ENCODE results near the gene CPSF3. TPM values are rescaled to one million over a fixed set of nuclear protein-coding genes. Genes with fewer than 3 reads are reported as not detected.
"Not testable (repeated sequence)": the region's sequence is repeated elsewhere in the genome, so short reads cannot be mapped to it uniquely, and the experiment has no call there.

Gene CPSF3
- total and polyA plus RNA-seq, 5 donors, result 13.1 to 19.7 (median 15.1) TPM

DNA sequence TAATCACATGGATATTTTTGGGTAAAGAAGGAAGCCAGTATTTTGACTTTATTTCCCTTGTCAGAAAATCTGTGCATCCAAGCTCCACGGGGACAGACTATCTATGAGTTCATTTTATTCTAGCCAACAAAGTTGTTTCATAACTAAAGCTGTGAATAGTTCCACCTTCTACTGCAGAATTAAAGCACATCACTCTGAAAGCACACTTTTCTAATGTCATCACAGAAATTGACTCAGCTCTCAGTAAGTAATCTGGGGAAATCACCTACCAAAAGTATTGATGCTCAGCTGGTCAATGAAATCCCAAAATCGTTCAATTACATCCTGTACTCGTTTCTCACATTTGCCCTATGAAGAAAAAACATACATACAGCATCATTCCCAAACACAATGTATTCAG, 70.0 kb downstream of the CPSF3 start:
- DNase-seq (no peak), ATAC-seq (no peak)
- Histone ChIP-seq H3K27ac (ENCODE audit: low read length) (no peak overlapping the region), H3K4me1 (ENCODE audit: control insufficient read depth, insufficient read depth, low read length) (no peaks in the 10 kb centered on the region), H3K4me3 (ENCODE audit: low read length) (no peak overlapping the region), H3K9me3 (ENCODE audit: control insufficient read depth, low read length) (no peaks in the 10 kb centered on the region), H3K27me3 (ENCODE audit: control insufficient read depth, insufficient read depth) (no peaks in the 10 kb centered on the region)
- intact Hi-C loops (cut with DNase I), result no loop called here
- 77% methylated on average over 3 of the region's 3 CpGs for WGBS

GRCh38 chr2:9494081-9494480, 70.6 kb downstream of the CPSF3 start:
- ATAC-seq (no peak), DNase-seq (no peak)
- no peaks in the 10 kb centered on the region for H3K27me3 ChIP-seq (ENCODE audit: control insufficient read depth, insufficient read depth)
- H3K9me3 ChIP-seq (ENCODE audit: control insufficient read depth, low read length), result no peaks in the 10 kb centered on the region
- no peak overlapping the region for H3K4me3 ChIP-seq (ENCODE audit: low read length)
- no peaks in the 10 kb centered on the region for H3K4me1 ChIP-seq (ENCODE audit: control insufficient read depth, insufficient read depth, low read length)
- intact Hi-C loops (cut with DNase I), result no loop called here
- H3K27ac ChIP-seq (ENCODE audit: low read length), result no peak overlapping the region
- WGBS, result 86% methylated on average over 1 of the region's 1 CpG

GRCh38 chr2:9497017-9497416, 73.6 kb downstream of the CPSF3 start:
- ATAC-seq, result no peak
- H3K4me1 ChIP-seq (ENCODE audit: control insufficient read depth, insufficient read depth, low read length), result no peaks in the 10 kb centered on the region
- no peaks in the 10 kb centered on the region for H3K27me3 ChIP-seq (ENCODE audit: control insufficient read depth, insufficient read depth)
- no peak overlapping the region for H3K27ac ChIP-seq (ENCODE audit: low read length)
- intact Hi-C loops (cut with DNase I), result no loop called here
- no peaks in the 10 kb centered on the region for H3K9me3 ChIP-seq (ENCODE audit: control insufficient read depth, low read length)
- no peak overlapping the region for H3K4me3 ChIP-seq (ENCODE audit: low read length)
- no peak for DNase-seq
- WGBS, result 93% methylated on average over 4 of the region's 4 CpGs

DNA sequence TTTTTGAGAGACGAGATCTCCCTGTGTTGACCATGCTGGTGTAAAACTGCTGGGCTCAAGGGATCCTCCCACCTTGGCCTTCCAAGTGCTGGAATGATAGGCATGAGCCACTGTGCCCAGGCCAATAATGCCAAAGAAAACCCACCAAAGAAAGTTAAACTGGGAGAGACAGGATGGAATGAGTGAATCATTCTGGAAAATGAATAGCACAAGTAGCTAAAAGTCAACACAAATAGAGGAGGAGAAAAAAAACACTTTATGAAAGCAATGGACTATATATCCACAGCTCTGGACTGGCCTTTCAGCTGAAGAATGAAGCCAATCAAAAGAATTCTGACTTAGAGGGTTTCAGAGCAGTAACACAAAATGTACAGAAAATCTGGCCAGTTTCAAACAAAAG, 74.8 kb downstream of the CPSF3 start:
- Histone ChIP-seq H3K4me1 (ENCODE audit: control insufficient read depth, insufficient read depth, low read length) (no peaks in the 10 kb centered on the region), H3K9me3 (ENCODE audit: control insufficient read depth, low read length) (no peaks in the 10 kb centered on the region), H3K27ac (ENCODE audit: low read length) (no peak overlapping the region), H3K27me3 (ENCODE audit: control insufficient read depth, insufficient read depth) (no peaks in the 10 kb centered on the region), H3K4me3 (ENCODE audit: low read length) (no peak overlapping the region)
- ATAC-seq, result peak in 1 of 2 donors; percentile 37
- no peak for DNase-seq
- intact Hi-C loops (cut with DNase I), result no loop called here
- WGBS, result 53% methylated on average over 1 of the region's 1 CpG

GRCh38 chr2:9508931-9509330, 85.5 kb downstream of the CPSF3 start:
- H3K27ac ChIP-seq (ENCODE audit: low read length), result no peak overlapping the region
- DNase-seq, result no peak
- intact Hi-C loops (cut with DNase I), result no loop called here
- no peaks in the 10 kb centered on the region for H3K4me1 ChIP-seq (ENCODE audit: control insufficient read depth, insufficient read depth, low read length)
- no peaks in the 10 kb centered on the region for H3K27me3 ChIP-seq (ENCODE audit: control insufficient read depth, insufficient read depth)
- no peak overlapping the region for H3K4me3 ChIP-seq (ENCODE audit: low read length)
- no peaks in the 10 kb centered on the region for H3K9me3 ChIP-seq (ENCODE audit: control insufficient read depth, low read length)
- ATAC-seq, result no peak
- 8% methylated on average over 1 of the region's 1 CpG for WGBS

DNA sequence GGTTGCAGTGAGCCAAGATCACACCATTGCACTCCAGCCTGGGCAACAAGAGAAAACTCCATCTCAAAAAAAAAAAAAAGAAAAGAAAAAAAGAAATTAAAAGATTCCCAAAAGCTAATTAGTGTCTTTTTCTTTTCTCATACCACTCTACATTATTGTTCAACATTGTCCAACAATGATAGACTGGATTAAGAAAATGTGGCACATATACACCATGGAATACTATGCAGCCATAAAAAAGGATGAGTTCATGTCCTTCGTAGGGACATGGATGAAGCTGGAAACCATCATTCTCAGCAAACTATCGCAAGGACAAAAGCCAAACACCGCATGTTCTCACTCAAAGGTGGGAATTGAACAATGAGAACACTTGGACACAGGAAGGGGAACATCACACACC, 90.5 kb downstream of the CPSF3 start:
- DNase-seq; H3K4me1 ChIP-seq (ENCODE audit: control insufficient read depth, insufficient read depth, low read length); H3K4me3 ChIP-seq (ENCODE audit: low read length); H3K27me3 ChIP-seq (ENCODE audit: control insufficient read depth, insufficient read depth); intact Hi-C loops (cut with DNase I); ATAC-seq; H3K9me3 ChIP-seq (ENCODE audit: control insufficient read depth, low read length); H3K27ac ChIP-seq (ENCODE audit: low read length): not testable (repeated sequence)
- WGBS, result 96% methylated on average over 3 of the region's 3 CpGs

GRCh38 chr2:9517118-9517782, 93.8 kb downstream of the CPSF3 start:
- Histone ChIP-seq H3K4me3 (ENCODE audit: low read length) (no peak overlapping the region), H3K4me1 (ENCODE audit: control insufficient read depth, insufficient read depth, low read length) (no peaks in the 10 kb centered on the region), H3K27me3 (ENCODE audit: control insufficient read depth, insufficient read depth) (no peaks in the 10 kb centered on the region), H3K27ac (ENCODE audit: low read length) (no peak overlapping the region), H3K9me3 (ENCODE audit: control insufficient read depth, low read length) (no peaks in the 10 kb centered on the region)
- DNase-seq (no peak), ATAC-seq (no peak)
- intact Hi-C loops (cut with DNase I), result no loop called here
- 86% methylated on average over 2 of the region's 2 CpGs for WGBS

DNA sequence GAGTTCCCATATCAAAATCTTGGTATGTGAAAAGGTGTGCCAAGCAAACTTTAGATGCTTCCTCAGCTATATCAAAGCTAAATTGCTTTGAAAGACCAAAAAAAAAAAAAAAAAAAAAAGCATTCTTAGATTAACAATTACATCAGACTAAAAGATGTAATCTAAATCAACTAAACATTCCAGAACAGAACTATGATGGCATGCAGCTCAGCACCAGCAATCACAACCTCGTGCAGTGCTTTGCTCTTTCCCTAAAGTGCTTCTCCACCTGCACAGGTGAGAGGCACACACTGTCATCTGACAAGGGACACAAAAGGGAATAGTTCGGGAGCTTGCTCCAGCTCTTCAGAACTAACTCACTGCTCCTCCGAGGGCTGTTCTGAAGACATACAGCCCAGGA, 94.7 kb downstream of the CPSF3 start:
- Histone ChIP-seq H3K4me1 (ENCODE audit: control insufficient read depth, insufficient read depth, low read length) (no peaks in the 10 kb centered on the region), H3K27me3 (ENCODE audit: control insufficient read depth, insufficient read depth) (no peaks in the 10 kb centered on the region), H3K4me3 (ENCODE audit: low read length) (no peak overlapping the region), H3K9me3 (ENCODE audit: control insufficient read depth, low read length) (no peaks in the 10 kb centered on the region), H3K27ac (ENCODE audit: low read length) (no peak overlapping the region)
- intact Hi-C loops (cut with DNase I), result no loop called here
- WGBS, result 84% methylated on average over 3 of the region's 3 CpGs
- ATAC-seq (no peak), DNase-seq (no peak)

DNA sequence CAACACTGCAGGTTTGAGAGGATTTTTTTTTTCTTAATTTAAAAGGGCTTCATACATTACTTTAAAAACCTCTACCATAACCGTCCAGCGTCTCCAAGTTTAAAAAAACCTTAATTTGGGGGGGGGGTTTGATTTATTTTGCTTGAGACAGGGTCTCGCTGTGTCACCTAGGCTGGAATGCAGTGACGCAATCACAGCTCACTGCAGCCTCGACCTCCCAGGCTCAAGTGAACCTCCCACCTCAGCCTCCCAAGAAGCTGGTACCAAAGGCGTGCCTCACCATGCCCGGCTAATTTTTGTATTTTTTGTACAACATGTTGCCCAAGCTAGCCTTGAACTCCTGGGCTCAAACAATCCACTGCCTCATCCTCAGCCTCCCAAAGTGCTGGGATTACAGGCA, 95.3 kb downstream of the CPSF3 start:
- ATAC-seq (no peak), DNase-seq (no peak)
- H3K4me1 ChIP-seq (ENCODE audit: control insufficient read depth, insufficient read depth, low read length), result no peaks in the 10 kb centered on the region
- intact Hi-C loops (cut with DNase I), result no loop called here
- H3K27ac ChIP-seq (ENCODE audit: low read length), result no peak overlapping the region
- 96% methylated on average over 7 of the region's 7 CpGs for WGBS
- H3K9me3 ChIP-seq (ENCODE audit: control insufficient read depth, low read length), result no peaks in the 10 kb centered on the region
- no peaks in the 10 kb centered on the region for H3K27me3 ChIP-seq (ENCODE audit: control insufficient read depth, insufficient read depth)
- no peak overlapping the region for H3K4me3 ChIP-seq (ENCODE audit: low read length)

DNA sequence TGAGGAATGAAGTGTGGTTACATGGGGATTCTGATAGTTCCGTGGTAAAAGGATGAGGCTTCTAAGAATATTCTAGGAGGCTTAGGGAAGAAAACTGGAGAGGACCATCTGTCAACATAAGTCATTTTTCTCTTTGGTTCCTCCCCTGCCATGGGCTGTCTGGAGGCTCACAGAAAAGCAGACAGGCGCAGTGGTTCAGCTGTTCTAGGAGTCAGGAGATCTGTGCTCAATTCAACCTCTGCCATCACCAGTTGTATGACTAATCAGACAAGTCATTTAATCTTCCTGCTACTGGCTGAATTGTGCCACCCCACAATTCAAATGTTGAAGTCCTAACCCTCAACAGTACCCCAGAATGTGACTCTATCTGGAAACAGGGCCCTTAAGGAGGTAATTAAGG, 95.8 kb downstream of the CPSF3 start:
- H3K27ac ChIP-seq (ENCODE audit: low read length), result no peak overlapping the region
- DNase-seq, result no peak
- no peaks in the 10 kb centered on the region for H3K4me1 ChIP-seq (ENCODE audit: control insufficient read depth, insufficient read depth, low read length)
- H3K27me3 ChIP-seq (ENCODE audit: control insufficient read depth, insufficient read depth), result no peaks in the 10 kb centered on the region
- 95% methylated on average over 2 of the region's 2 CpGs for WGBS
- H3K4me3 ChIP-seq (ENCODE audit: low read length), result no peak overlapping the region
- ATAC-seq, result no peak
- intact Hi-C loops (cut with DNase I), result no loop called here
- H3K9me3 ChIP-seq (ENCODE audit: control insufficient read depth, low read length), result no peaks in the 10 kb centered on the region

Measured in right cardiac atrium (tissue), 5 donors.